Lung (tissue), 12 donors: ENCODE measurements around the gene ARHGAP20. TPM values are rescaled to one million over a fixed set of nuclear protein-coding genes. Genes with fewer than 3 reads are reported as not detected.

ENCODE experiments used
- ATAC-seq: fragments of 200-7000 bp; cut with Tn5 transposase; one replicate; pipeline ENCODE4 v1.9.1; 2020; ENCODE audit warnings: moderate number of reproducible peaks; ENCODE audit not compliant: insufficient read depth, low FRiP score
- DNase-seq, 3 donors: peaks; one replicate each; pipeline ENCODE4 v3.0.0-alpha.2; 2013 to 2017
- H3K27ac ChIP-seq, 2 donors: one replicate each; pipeline ENCODE4 v1.5.1; 2013; ENCODE audit warnings: mild to moderate bottlenecking in 2 of 2, moderate library complexity in 2 of 2, control low read depth in 1 of 2, inconsistent platforms in 1 of 2, low read depth in 1 of 2, low read length in 1 of 2
- H3K27me3 ChIP-seq, 3 donors: one replicate each; pipeline ENCODE4 v1.5.1; 2013; ENCODE audit warnings: low read length in 2 of 3; ENCODE audit not compliant: control insufficient read depth in 3 of 3, insufficient read depth in 3 of 3
- H3K36me3 ChIP-seq, 4 donors: one replicate each; pipeline ENCODE4 v1.5.1; 2013; ENCODE audit warnings: low read length in 4 of 4, mild to moderate bottlenecking in 1 of 4, moderate library complexity in 1 of 4; ENCODE audit not compliant: control insufficient read depth in 4 of 4, insufficient read depth in 4 of 4
- H3K4me1 ChIP-seq, 5 donors: one replicate each; pipeline ENCODE4 v1.5.1; 2013; ENCODE audit warnings: low read length in 5 of 5, mild to moderate bottlenecking in 2 of 5, moderate library complexity in 1 of 5; ENCODE audit not compliant: control insufficient read depth in 5 of 5, insufficient read depth in 5 of 5
- H3K4me3 ChIP-seq: one replicate; pipeline ENCODE4 v1.5.1; 2013; ENCODE audit warnings: mild to moderate bottlenecking, control low read depth, moderate library complexity
- H3K9ac ChIP-seq, 2 donors: one replicate each; pipeline ENCODE4 v1.5.1; 2013; ENCODE audit warnings: low read length in 2 of 2, control low read depth in 1 of 2; ENCODE audit not compliant: insufficient read depth in 1 of 2
- H3K9me3 ChIP-seq, 4 donors: one replicate each; pipeline ENCODE4 v1.5.1; 2013; ENCODE audit warnings: low read length in 3 of 4, mild to moderate bottlenecking in 1 of 4, moderate library complexity in 1 of 4; ENCODE audit not compliant: control insufficient read depth in 4 of 4, insufficient read depth in 3 of 4
- CTCF ChIP-seq: IDR thresholded peaks from 2 replicates; pipeline ENCODE4 v1.5.1; 2012; ENCODE audit warnings: mild to moderate bottlenecking; ENCODE audit errors: control extremely low read depth, extremely low read depth
- WGBS, 2 donors: extraction: QIAGEN DNeasy Blood & Tissue Kit; methylation state at CpG; one replicate each; pipeline ENCODE4 v1.1.7; 2013; 5-methylcytosine and 5-hydroxymethylcytosine counted together
- polyA plus RNA-seq, 2 donors: library from polyadenylated mRNA; stranded (reverse); fragments of 200-250 nt; gene quantifications; one replicate each; pipeline ENCODE4 v1.2.1, GENCODE V29; 2013
- total RNA-seq, 2 donors: library from RNA; depleted of rRNA in 1 of 2; stranded (reverse); fragments of >200 nt in 1 of 2; gene quantifications; one replicate each; pipeline ENCODE4 v1.2.1, GENCODE V29; 2014 to 2021
- donor health status: control.
- donor health status: control.
- donor health status: Bipolar disorder and iron deficiency.
- donor health status: healthy.
- donor health status: DM: yes; HTN: yes; CAD: no.

The ARHGAP20 gene
- total and polyA plus RNA-seq, 4 donors: 0.67 to 20.9 (median 3.0) TPM

- Histone ChIP-seq H3K36me3 (peaks cover 0 to 5% (median 0%) of the 10 kb centered on the region in 4 donors), H3K4me1 (peaks cover 0 to 4% (median 0%) of the 10 kb centered on the region in 5 donors), H3K9me3 (peaks cover 0 to 3% (median 0%) of the 10 kb centered on the region in 4 donors), H3K4me3 (no peak overlapping the region), H3K9ac (no peak overlapping the region), H3K27me3 (no peaks in the 10 kb centered on the region), H3K27ac (no peak overlapping the region)
- no peak for ATAC-seq
- no peak for TF ChIP-seq CTCF
- 48 to 53% methylated on average over 5 of the region's 5 CpGs for WGBS, 2 donors
- no peak for DNase-seq
Measured at GRCh38 chr11:110571081-110571720, 141.0 kb downstream of the ARHGAP20 start.

GRCh38 chr11:110566577-110566976, 145.7 kb downstream of the ARHGAP20 start:
- no peak for TF ChIP-seq CTCF
- Histone ChIP-seq H3K27me3 (no peaks in the 10 kb centered on the region), H3K36me3 (no peaks in the 10 kb centered on the region), H3K4me1 (peaks cover 0 to 20% (median 5%) of the 10 kb centered on the region in 5 donors), H3K4me3 (no peak overlapping the region), H3K27ac (no peak overlapping the region), H3K9ac (no peak overlapping the region), H3K9me3 (no peaks in the 10 kb centered on the region)
- 68 to 76% methylated on average over 2 of the region's 2 CpGs for WGBS, 2 donors
- no peak for DNase-seq
- ATAC-seq: no peak

GRCh38 chr11:110565357-110566336, 146.6 kb downstream of the ARHGAP20 start:
- ATAC-seq: no peak
- peak; percentile 74 to 90 (median 78) for DNase-seq
- WGBS, 2 donors: 48 to 63% methylated on average over 16 of the region's 16 CpGs
- peak overlapping the region in 1 of 2 donors; percentile 18 for H3K9ac ChIP-seq
- TF ChIP-seq CTCF: no peak
- no peak overlapping the region for H3K27ac ChIP-seq
- no peak overlapping the region for H3K4me3 ChIP-seq
- no peaks in the 10 kb centered on the region for H3K9me3 ChIP-seq
- H3K4me1 ChIP-seq: peaks cover 0 to 20% (median 5%) of the 10 kb centered on the region in 5 donors
- no peaks in the 10 kb centered on the region for H3K27me3 ChIP-seq
- no peaks in the 10 kb centered on the region for H3K36me3 ChIP-seq
